ENCODE data around the gene FDX1.

FDX1 gene

GRCh38 chr11:110470716-110471115 is 41.0 kb downstream of the FDX1 start:
- FAIRE-seq: no peak

- no peak for FAIRE-seq
Measured at GRCh38 chr11:110471371-110471770, 41.6 kb downstream of the FDX1 start.

- FAIRE-seq: no peak
Measured at GRCh38 chr11:110472858-110473257, 43.1 kb downstream of the FDX1 start.

- no peak for FAIRE-seq
Measured at GRCh38 chr11:110473706-110474105, 44.0 kb downstream of the FDX1 start.

DNA sequence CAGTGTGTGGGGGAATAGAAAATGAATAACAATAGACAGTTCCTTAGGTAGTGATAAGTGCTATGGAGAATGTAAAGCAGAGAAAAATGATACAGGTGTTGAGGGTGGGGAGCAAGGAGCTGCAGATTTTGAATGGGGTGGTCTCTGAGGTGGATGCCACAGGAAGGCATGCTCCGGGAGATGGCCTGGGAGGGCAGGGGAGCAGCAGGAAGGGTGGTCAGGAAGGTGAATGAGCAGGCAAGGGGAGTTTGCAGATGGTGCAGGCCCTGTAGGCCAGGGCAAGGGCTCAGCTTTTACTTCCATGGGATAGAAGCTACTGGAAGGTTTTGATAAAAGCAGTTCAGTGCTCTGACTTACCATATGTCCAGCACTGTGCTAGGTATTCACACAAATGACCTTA is 44.8 kb downstream of the FDX1 start:
- no peak for FAIRE-seq

GRCh38 chr11:110475671-110476070 is 45.9 kb downstream of the FDX1 start:
- FAIRE-seq: no peak

DNA sequence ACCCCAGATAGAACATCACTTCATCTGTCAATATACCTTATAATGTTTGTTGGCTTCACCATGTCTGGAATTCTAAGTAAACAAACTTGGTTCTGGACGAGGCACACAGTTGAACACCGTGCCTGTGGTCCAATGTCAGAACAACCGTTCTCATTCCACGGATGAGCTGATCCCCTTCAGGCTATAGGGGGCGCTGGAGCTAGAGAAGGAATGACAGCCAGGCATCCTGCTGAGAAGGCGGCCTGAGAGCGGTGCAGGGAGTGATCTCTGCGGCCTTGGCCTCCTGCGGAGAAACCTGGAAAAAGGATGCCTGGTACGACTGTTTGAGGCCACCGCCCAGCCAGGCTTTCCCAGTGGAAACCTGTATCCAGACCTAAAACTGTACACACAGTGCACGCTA is 48.7 kb downstream of the FDX1 start:
- no peak for FAIRE-seq

- no peak for FAIRE-seq
Measured at GRCh38 chr11:110479108-110480101, 49.7 kb downstream of the FDX1 start.

DNA sequence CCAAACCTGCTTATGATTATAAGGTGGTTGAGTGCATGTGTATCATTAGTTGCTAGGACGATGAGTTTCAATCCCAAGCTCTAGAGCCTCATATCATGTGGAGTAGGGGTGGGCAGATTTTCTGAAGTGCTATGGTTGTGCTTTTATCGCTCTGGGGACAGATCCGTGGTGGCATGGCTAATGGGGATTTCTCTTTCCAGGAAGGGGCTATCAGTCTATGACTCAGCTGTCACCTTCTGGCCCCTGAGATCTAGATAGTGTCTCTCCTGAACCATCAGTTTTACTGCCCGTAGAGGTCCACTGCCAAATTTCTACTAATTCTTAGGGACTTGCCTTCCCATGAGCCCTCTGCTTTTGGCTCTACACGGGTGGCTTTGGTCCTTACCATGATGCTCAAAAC is 51.8 kb downstream of the FDX1 start:
- no peak for FAIRE-seq

- FAIRE-seq: no peak
Measured at GRCh38 chr11:110486156-110486555, 56.4 kb downstream of the FDX1 start.

DNA sequence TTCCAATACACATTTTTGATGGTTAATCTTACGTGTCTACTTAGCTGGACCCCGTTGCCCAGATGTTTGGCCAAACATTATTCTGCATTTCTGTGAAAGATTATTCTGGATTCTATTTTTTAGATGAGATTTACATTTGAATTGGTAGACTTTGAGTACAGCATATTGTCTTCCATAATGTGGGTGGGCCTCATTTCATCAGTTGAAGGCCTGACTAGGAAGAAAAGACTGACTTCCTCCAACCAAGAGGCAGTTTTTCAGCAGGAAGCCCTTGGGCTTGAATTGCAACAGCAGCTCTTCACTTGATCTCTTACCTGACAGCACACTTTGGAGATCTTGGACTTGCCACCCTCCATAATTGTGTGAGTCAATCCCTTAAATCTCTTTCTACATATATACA is 58.7 kb downstream of the FDX1 start:
- no peak for FAIRE-seq

DNA sequence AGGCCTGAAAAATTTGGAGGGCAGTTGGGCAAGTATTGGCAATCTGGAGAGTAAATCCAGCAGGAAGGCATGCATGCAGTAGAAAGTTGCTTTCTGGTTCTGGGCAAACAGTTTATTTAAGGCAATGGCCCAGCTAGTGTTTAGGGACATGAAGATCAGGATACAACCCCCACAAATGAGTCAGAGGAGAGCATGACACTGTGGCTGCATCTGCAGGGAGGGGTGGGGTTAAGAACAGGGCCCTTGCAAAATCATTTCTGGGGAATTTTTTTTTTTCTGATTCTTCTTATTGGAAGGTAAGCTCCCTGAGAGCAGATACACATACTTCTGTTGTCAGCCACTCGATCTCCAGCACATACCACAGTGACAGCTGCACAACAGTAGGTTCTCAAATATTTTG is 61.1 kb downstream of the FDX1 start:
- FAIRE-seq: no peak

DNA sequence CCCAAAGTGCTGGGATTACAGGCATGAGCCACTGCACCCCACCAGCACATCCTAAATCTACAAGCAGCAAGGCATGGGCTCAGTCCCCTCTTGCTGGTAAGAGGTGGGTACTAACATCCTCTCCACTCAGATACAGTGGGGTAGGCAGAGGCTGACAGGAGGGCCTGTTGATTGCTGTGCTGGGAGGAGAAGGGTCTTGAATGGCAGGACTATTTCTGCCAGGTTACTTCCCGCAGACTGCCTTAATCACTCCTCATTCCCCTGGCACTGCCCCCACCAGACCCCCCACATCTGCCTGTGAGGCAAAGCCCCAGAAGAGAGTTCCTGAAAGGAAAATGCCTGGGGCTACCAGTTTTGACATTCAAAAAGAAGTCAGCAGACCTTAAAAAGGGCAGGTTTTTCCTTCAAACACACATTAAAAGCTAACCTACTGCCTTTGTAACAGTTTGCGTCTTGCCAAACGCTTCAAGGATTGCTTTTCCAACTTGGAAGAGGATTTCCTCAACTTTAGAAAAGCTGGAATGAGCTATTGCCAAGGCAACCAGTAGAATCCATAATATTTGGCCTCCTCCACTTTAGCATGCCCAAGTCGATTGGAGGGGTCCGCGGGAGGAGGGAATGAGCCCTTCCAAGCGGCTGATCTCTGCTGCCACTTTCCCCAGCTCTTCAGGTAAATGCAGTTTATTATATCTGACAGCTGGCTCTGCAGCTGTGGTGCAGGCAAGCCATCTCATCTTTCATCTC is 62.0 kb downstream of the FDX1 start:
- no peak for FAIRE-seq

- FAIRE-seq: no peak
Measured at GRCh38 chr11:110492321-110492685, 62.6 kb downstream of the FDX1 start.

GRCh38 chr11:110493346-110493745 is 63.6 kb downstream of the FDX1 start:
- no peak for FAIRE-seq

- no peak for FAIRE-seq
Measured at GRCh38 chr11:110497231-110497978, 67.7 kb downstream of the FDX1 start.

DNA sequence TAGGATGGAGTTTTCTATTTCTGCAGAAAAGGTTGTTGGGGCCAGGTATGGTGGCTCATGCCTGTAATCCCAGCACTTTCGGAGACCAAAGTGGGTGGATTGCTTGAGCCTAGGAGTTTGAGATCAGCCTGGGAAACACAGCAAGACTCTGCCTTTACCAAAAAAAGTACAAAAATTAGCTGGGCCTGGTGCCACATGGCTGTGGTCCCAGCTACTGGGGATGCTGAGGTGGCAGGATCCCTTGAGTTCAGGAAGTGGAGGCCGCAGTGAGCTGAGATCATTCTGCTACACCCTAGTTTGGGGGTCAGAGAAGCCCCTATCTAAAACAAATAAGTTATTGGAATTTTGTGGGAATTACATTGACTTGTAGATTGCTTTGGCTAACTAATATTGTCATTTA is 71.7 kb downstream of the FDX1 start:
- no peak for FAIRE-seq

DNA sequence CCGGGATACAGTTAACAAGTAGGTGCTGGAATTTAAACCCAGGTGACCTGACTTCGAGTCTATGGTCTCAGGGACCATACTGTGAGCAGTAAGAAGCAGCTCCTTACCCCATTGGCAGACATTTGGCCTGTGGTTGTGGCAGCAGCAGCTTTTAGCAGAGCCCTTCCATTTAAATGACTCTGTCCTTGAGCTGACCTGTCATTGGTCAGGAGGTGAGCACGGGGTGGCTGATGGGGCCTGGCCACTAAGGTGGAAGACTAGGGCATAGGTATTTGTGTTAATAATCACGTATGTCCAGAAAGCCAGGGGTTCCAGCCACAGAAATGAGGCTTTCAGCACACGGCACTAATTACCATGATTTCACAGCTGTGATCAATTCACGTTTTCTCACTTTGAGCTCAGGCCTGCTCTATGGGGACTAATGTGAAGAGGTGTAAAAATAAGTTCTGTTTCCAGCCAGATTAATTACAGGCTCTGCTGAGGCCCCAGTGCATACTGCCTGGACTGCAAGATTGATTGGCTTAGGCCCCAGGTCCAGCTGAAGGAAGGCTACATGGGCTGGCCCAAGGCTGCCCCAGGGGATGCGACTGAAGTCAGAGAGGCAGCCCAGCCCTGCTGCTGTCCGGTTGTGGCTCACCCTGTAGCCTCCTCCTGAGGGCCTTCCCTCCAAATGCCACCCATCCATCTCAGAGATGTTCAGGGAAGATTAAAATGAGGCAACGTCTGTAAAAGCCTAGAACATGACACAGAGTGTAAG is 76.0 kb downstream of the FDX1 start:
- no peak for FAIRE-seq

GRCh38 chr11:110507328-110507727 is 77.6 kb downstream of the FDX1 start:
- FAIRE-seq: no peak

GRCh38 chr11:110508786-110509185 is 79.0 kb downstream of the FDX1 start:
- no peak for FAIRE-seq

DNA sequence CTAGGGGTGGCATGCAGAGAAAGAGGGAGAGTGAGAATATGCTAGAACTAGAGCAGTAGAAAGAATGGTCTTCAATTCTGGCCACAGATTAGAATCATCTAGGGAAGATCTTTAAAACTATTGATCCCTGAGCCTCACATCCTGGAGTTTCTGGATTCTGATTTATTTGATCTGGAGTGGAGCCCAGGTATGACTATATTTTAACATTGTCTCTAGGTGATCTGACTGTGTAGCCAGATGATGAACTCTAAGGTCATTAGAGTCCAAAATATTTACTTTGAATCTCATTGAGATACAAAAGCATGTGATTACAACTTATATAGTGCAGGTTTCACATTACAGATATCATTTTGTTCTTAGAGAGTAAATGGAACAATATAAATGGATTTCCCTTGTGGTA is 79.7 kb downstream of the FDX1 start:
- no peak for FAIRE-seq

DNA sequence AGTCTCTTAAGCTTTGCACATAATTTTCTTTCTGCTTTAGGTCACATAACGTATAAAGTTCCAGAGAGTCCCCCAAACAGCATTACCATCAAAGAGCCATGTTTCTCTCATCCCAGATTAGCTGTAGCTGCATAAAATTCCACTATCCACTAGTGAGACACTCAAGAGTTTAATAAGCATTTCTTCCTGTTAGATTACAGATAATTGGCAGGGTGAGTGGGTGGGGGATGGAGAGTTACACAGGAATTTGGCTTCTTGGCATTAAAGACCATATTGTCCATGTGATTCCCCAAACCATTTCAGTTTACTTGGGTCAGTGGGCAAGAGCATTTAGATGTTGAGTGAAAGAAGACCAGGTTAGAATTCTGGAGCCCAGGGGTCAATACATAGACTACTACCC is 82.3 kb downstream of the FDX1 start:
- FAIRE-seq: no peak

Data from TTC549 (cell line).